Osteocyte (in vitro differentiated cells): Measurements from ENCODE around the gene PDE4D. TPM values are rescaled to one million over a fixed set of nuclear protein-coding genes. Genes with fewer than 3 reads are reported as not detected.
"Not testable (repeated sequence)": the region's sequence is repeated elsewhere in the genome, so short reads cannot be mapped to it uniquely, and the experiment has no call there.

Experiments
- DNase-seq: peaks from one replicate; pipeline ENCODE4 v3.0.0; 2021; ENCODE audit warnings: mixed read lengths; ENCODE audit not compliant: unreplicated experiment; ENCODE audit errors: extremely low spot score
- H3K27ac Mint-ChIP-seq: one replicate; pipeline ENCODE4 v1.8.0; 2021; ENCODE audit warnings: mild to moderate bottlenecking, mixed read lengths; ENCODE audit not compliant: unreplicated experiment
- H3K27me3 Mint-ChIP-seq: one replicate; pipeline ENCODE4 v1.8.0; 2021; ENCODE audit warnings: mixed read lengths; ENCODE audit not compliant: unreplicated experiment
- H3K36me3 Mint-ChIP-seq: one replicate; pipeline ENCODE4 v1.8.0; 2021; ENCODE audit warnings: mixed read lengths; ENCODE audit not compliant: unreplicated experiment
- H3K4me1 Mint-ChIP-seq: one replicate; pipeline ENCODE4 v1.8.0; 2021; ENCODE audit warnings: mixed read lengths; ENCODE audit not compliant: unreplicated experiment
- H3K4me3 Mint-ChIP-seq: one replicate; pipeline ENCODE4 v1.8.0; 2021; ENCODE audit warnings: mild to moderate bottlenecking, moderate library complexity, mixed read lengths; ENCODE audit not compliant: unreplicated experiment
- H3K9me3 Mint-ChIP-seq: one replicate; pipeline ENCODE4 v1.8.0; 2021; ENCODE audit warnings: mixed read lengths; ENCODE audit not compliant: unreplicated experiment
- CTCF ChIP-seq: fragments of 200-600 bp; sonication (generic); IDR thresholded peaks from 2 replicates; pipeline ENCODE4 v1.5.0; 2021; ENCODE audit warnings: antibody characterized with exemption, mild to moderate bottlenecking, moderate library complexity
- total RNA-seq: library from RNA; stranded (reverse); gene quantifications from 2 replicates; pipeline ENCODE4 v1.2.1, GENCODE V29; 2021

PDE4D gene
- total RNA-seq, 1 donor from 2014 or later: 24.2 TPM

GRCh38 chr5:59401637-59402036 is 491.9 kb downstream of the PDE4D start:
- TF ChIP-seq CTCF: no peak
- Mint-ChIP-seq H3K27ac (no peak overlapping the region), H3K9me3 (peaks cover 36% of the 10 kb centered on the region), H3K4me3 (no peak overlapping the region), H3K27me3 (no peaks in the 10 kb centered on the region), H3K36me3 (peaks cover 9% of the 10 kb centered on the region), H3K4me1 (peaks cover 8% of the 10 kb centered on the region)
- DNase-seq: no peak

- H3K27me3 Mint-ChIP-seq: not testable (repeated sequence)
These were observed 498.6 kb downstream of the PDE4D start for GRCh38 chr5:59394956-59395355.

GRCh38 chr5:59393585-59394420 is 499.7 kb downstream of the PDE4D start:
- TF ChIP-seq CTCF: no peak
- Mint-ChIP-seq H3K4me1 (peaks cover 2% of the 10 kb centered on the region), H3K27ac (no peak overlapping the region), H3K4me3 (no peak overlapping the region), H3K27me3 (no peaks in the 10 kb centered on the region), H3K36me3 (peaks cover 1% of the 10 kb centered on the region), H3K9me3 (no peaks in the 10 kb centered on the region)
- DNase-seq: no peak

More at GRCh38 chr5:59394956-59395355, 498.6 kb downstream of the PDE4D start:
- not testable (repeated sequence) for H3K4me3 Mint-ChIP-seq, H3K27ac Mint-ChIP-seq, H3K9me3 Mint-ChIP-seq, DNase-seq, H3K4me1 Mint-ChIP-seq, H3K36me3 Mint-ChIP-seq

GRCh38 chr5:59391576-59391975 is 501.9 kb downstream of the PDE4D start:
- peaks cover 5% of the 10 kb centered on the region for H3K27me3 Mint-ChIP-seq
- no peak for TF ChIP-seq CTCF
- H3K36me3 Mint-ChIP-seq: peaks cover 1% of the 10 kb centered on the region
- peaks cover 2% of the 10 kb centered on the region for H3K4me1 Mint-ChIP-seq
- H3K27ac Mint-ChIP-seq: no peak overlapping the region
- H3K9me3 Mint-ChIP-seq: no peaks in the 10 kb centered on the region
- no peak overlapping the region for H3K4me3 Mint-ChIP-seq
- DNase-seq: no peak

GRCh38 chr5:59390989-59391388 is 502.5 kb downstream of the PDE4D start:
- H3K4me3 Mint-ChIP-seq: no peak overlapping the region
- no peaks in the 10 kb centered on the region for H3K9me3 Mint-ChIP-seq
- no peak for TF ChIP-seq CTCF
- DNase-seq: no peak
- peaks cover 5% of the 10 kb centered on the region for H3K27me3 Mint-ChIP-seq
- H3K27ac Mint-ChIP-seq: no peak overlapping the region
- peaks cover 1% of the 10 kb centered on the region for H3K36me3 Mint-ChIP-seq
- H3K4me1 Mint-ChIP-seq: peaks cover 2% of the 10 kb centered on the region
